Measurements from ENCODE around the gene ACMSD. TPM values are rescaled to one million over a fixed set of nuclear protein-coding genes. Genes with fewer than 3 reads are reported as not detected.

Gene ACMSD
- total RNA-seq, 4 donors from 2014 or later: 1.2 TPM; not detected in 3

DNA sequence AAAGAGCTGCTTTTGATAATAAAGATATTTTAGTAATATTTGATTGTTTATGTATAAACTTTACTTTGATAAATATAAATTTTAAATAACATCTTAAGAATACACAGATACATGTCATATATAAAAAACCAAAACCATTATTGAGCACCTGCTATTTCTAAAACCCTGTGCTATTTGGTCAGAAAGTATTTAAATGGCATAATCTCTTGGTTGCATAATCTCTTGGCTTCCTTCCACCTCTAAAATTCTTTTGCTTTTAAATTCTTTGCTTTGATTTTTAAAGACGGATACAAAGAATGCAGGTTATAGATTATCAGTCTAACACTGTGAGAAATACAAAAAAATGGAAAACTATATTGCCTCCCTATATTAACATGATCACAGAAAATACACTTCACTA lies 36.9 kb downstream of the ACMSD start:
- Histone ChIP-seq H3K4me1 (no peaks in the 10 kb centered on the region), H3K4me3 (no peak overlapping the region), H3K27ac (no peak overlapping the region), H3K9me3 (peaks cover 0 to 4% (median 0%) of the 10 kb centered on the region in 4 donors), H3K27me3 (no peaks in the 10 kb centered on the region), H3K36me3 (no peaks in the 10 kb centered on the region)
- TF ChIP-seq, protein P1, sequence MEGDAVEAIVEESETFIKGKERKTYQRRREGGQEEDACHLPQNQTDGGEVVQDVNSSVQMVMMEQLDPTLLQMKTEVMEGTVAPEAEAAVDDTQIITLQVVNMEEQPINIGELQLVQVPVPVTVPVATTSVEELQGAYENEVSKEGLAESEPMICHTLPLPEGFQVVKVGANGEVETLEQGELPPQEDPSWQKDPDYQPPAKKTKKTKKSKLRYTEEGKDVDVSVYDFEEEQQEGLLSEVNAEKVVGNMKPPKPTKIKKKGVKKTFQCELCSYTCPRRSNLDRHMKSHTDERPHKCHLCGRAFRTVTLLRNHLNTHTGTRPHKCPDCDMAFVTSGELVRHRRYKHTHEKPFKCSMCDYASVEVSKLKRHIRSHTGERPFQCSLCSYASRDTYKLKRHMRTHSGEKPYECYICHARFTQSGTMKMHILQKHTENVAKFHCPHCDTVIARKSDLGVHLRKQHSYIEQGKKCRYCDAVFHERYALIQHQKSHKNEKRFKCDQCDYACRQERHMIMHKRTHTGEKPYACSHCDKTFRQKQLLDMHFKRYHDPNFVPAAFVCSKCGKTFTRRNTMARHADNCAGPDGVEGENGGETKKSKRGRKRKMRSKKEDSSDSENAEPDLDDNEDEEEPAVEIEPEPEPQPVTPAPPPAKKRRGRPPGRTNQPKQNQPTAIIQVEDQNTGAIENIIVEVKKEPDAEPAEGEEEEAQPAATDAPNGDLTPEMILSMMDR (IDR thresholded peaks at IDR 0.05): no peak
- no peak for TF ChIP-seq POLR2A (IDR thresholded peaks at IDR 0.05)
- no peak for DNase-seq

- Histone ChIP-seq H3K4me3 (no peak overlapping the region), H3K27me3 (no peaks in the 10 kb centered on the region), H3K4me1 (no peaks in the 10 kb centered on the region), H3K9me3 (peaks cover 0 to 4% (median 0%) of the 10 kb centered on the region in 4 donors), H3K27ac (no peak overlapping the region), H3K36me3 (no peaks in the 10 kb centered on the region)
- TF ChIP-seq, protein P1 (IDR thresholded peaks at IDR 0.05): no peak
- no peak for TF ChIP-seq POLR2A (IDR thresholded peaks at IDR 0.05)
- no peak for DNase-seq
Observed at GRCh38 chr2:134882773-134883172, 44.4 kb downstream of the ACMSD start.

- Histone ChIP-seq H3K4me1 (no peaks in the 10 kb centered on the region), H3K36me3 (no peaks in the 10 kb centered on the region), H3K27ac (no peak overlapping the region), H3K27me3 (no peaks in the 10 kb centered on the region), H3K9me3 (no peaks in the 10 kb centered on the region), H3K4me3 (no peak overlapping the region)
- TF ChIP-seq, protein P1 (IDR thresholded peaks at IDR 0.05): no peak
- no peak for TF ChIP-seq POLR2A (IDR thresholded peaks at IDR 0.05)
- DNase-seq: no peak
Observed at GRCh38 chr2:134883552-134884293, 45.3 kb downstream of the ACMSD start.

GRCh38 chr2:134884435-134884834 lies 46.0 kb downstream of the ACMSD start:
- no peak overlapping the region for H3K4me3 ChIP-seq
- no peak overlapping the region for H3K27ac ChIP-seq
- no peaks in the 10 kb centered on the region for H3K36me3 ChIP-seq
- TF ChIP-seq POLR2A (IDR thresholded peaks at IDR 0.05): no peak
- no peaks in the 10 kb centered on the region for H3K4me1 ChIP-seq
- no peaks in the 10 kb centered on the region for H3K9me3 ChIP-seq
- DNase-seq: no peak
- H3K27me3 ChIP-seq: no peaks in the 10 kb centered on the region

- H3K9me3 ChIP-seq: no peaks in the 10 kb centered on the region
Observed at GRCh38 chr2:134892282-134893035, 54.0 kb downstream of the ACMSD start.

More at GRCh38 chr2:134892282-134893035, 54.0 kb downstream of the ACMSD start:
- Histone ChIP-seq H3K27ac (no peak overlapping the region), H3K36me3 (no peaks in the 10 kb centered on the region), H3K4me1 (no peaks in the 10 kb centered on the region), H3K4me3 (no peak overlapping the region), H3K27me3 (no peaks in the 10 kb centered on the region)
- TF ChIP-seq, protein P1 (IDR thresholded peaks at IDR 0.05): no peak
- no peak for TF ChIP-seq POLR2A (IDR thresholded peaks at IDR 0.05)
- DNase-seq: no peak
